Stimulated activated naive CD8-positive, alpha-beta T cell treated with anti-CD3 and anti-CD28 coated beads, Interleukin-15, Interleukin-2, amounts not matched to agents 100 U/mL and 50 U/mL, for 24 hours (primary cell): ENCODE results near the gene KLHL22.
A peak's percentile ranks its signal among the peaks of the same experiment; 100 is the strongest.
"Not testable (repeated sequence)": the region's sequence is repeated elsewhere in the genome, so short reads cannot be mapped to it uniquely, and the experiment has no call there.

Experiments used
- ATAC-seq: fragments of 150-1000 bp; cut with Tn5 transposase; one replicate; pipeline ENCODE4 v1.10.0; 2021
- DNase-seq: peaks from one replicate; pipeline ENCODE4 v3.0.0; 2021

The KLHL22 gene

DNA sequence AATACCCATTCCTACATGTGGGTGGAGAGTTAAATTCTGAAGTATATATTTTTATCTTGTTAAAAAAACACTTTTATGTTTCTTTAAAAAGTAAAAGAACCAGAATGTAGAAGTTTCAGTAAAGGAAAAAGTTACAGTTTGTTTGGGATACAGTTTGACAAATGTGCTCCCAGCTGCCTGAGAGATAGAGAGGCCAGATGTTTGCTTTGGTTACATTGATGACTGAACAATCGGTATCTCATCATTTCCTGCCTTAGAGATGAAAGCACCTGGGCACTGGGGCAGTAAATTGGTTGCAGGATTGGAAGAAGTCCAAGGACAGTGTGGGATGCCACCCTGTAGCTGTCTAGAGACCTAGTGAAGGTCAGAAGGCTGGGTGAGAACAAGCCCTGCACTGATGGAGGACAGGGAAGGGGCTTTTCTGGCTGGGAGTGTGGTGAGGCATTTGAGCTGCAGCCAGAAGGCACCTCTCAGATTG is 28.4 kb upstream of the KLHL22 start:
- ATAC-seq (peak; percentile 59), DNase-seq (peak; percentile 36)

DNA sequence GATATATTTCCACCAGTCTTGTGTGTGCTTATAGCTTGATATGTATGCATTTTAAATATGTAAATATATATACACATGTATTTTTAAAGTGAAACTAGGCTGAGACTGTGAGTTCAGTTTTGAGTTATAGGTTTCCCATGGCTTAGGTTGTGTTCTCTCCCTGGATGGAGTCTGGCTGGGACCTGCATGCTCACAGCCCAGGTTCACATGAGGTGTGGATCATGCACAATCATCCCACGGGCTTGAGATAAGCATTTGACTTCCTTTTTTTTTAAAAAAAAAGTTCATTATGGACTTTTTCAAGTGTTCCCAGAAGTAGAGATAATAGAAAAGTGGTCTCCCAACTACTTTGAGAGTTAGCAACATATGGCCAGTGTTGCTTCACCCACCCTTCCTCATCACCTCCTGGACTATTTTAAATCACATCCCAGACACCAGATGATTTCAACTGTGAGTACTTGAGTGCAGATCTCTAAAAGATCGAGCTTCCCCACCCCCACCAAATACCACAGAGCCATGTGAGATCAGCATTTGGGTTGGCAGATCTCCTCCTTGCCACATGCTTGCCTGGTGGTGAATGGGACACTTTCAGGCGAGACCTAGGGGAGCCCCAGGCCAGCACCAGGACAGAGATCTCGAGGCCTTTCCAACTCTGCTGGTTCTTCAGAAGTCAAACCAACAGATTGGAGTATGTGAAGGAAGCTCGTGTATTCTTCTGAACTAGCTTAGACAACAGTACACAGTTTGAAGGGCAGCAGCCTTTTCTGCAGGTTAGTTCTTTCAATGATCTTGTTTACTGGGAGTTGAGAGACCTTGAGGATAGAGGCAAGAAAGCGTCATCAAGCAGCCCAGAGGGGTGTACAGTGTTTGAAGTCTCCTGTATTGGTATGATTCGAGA is 27.7 kb upstream of the KLHL22 start:
- peak; percentile 48 for DNase-seq
- ATAC-seq: no peak

DNA sequence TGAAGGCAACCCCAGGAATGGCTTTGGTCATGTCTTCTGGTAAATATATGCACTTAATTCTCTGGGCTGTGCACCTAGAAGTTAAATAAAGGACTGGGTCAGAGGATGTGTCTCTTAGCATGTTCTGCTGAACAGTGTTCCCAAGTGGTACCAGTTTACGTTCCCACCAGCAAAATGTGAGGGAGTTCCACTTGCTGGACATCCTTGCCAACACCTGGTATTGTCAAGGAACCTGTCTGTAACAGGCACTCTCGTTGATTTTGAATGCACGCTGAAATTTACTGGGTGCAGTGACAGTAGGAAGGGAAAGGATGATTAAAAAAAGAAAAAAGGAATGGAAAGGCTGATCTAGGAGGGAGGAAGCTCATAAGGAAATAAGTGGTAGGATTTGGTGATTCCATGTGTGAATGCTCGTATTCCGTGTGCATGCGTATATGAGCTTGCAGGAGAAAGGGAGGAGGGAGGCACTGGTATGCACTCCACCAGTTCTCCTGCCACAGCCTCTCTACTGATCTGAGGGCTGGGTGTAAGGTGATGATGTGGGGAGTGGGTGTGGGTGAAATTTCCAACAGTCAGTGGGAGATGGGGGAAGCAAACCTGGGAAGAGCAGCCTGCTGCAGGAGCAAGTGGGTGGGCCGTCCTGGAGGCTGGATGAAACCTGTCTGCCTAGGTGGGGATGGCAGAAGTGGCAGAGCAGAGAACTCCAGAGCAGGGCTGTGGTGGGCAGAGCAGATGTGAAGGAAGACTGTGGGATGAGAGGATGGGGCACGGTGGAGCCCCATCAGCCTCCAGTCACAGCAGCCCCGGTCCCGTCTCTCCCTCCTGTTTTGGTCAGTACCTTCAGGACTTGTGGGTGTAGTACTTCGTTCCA is 26.8 kb upstream of the KLHL22 start:
- no peak for DNase-seq
- no peak for ATAC-seq

DNA sequence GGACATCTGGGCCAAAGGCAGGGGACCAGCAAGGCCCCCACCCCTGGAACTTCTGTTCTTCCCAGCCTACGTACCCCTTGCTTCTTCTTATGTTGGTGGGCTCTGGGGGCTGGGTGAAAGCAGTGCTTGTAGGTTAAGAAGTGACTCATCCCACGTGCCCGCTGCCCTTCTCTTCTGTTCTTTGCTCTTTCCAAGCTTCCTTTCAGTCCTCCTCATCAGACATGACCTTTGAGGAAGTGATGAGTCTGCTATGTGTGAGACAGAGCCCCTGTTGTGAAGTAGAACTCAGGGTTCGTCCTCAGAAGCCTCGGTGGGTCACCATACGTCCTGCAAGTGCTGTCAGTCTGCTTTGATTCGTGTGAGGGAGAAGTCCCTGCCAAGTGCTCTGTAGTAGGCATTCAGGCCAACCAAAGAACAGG is 24.5 kb upstream of the KLHL22 start:
- peak; percentile 92 for ATAC-seq
- DNase-seq: peak; percentile 60

DNA sequence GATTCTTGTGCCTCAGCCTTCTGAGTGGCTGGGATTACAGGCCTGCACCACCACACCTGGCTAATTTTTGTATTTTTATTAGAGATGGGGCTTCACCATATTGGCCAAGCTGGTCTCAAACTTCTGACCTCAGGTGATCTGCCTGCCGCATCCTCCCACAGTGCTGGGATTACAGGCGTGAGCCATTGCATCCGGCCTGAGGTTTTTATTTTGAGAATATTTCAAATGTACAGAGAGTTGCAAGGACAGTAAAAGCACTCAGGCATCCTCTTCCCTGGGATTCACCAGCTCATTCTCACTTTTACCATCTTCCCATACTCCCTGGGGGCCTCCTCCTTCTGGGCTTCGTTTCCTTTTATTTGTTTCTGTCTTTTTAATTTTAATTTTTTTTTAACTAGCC is 24.0 kb upstream of the KLHL22 start:
- ATAC-seq: no peak
- DNase-seq: no peak

DNA sequence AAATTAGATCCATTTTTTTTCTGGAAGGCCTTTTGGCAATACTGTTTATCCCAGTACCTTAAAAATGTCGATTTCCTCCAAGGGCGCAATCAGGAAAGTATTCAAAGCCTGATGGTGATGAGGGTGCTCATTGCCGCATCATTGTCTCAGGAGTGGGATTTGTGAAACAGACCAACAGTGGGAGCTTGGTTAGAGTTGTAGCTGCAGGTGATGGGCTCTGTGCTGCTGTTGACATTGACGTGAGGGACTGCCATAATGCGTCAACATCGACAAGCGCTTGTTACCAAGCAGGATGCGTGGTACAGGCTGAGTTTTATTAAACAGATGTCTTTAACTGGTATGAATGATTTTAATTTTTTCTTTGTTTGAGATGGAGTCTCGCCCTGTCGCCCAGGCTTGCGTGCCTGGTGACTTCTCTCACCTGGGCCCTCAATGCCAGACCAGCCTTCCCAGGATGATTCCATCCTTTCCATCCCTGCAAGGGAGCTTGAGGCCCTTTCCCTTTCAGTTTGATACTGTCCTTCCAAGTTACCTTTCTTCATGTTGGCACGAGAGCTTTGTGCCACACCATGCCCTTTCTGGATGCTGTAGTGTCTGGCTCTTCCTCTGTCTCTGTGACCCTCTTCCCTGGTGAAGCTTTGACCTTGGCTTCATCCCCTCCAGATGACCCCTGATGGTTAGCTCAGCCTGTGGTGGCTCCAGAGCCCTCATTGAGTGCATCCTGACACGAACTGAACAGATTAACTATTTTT is 22.4 kb upstream of the KLHL22 start:
- no peak for ATAC-seq
- DNase-seq: no peak

DNA sequence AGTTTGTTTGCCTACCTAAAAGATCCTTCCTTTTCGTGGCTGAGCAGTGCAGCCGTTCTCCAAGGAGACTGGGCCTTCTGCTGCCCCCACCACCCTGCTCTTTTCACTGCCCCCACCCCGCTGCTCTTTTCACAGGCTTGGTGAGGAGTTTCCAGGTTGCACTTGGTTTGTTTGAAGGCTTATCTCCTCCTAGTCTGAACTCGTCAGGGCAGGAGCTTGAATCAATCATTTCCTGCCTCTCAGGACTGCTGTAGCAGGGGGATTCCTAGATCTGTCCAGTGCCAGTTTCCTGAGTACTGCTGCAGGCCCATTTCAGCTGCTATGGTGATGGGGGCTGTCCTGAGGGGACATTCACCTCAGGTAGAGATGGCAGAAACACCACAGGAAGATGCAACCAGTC is 21.8 kb upstream of the KLHL22 start:
- no peak for ATAC-seq
- no peak for DNase-seq

DNA sequence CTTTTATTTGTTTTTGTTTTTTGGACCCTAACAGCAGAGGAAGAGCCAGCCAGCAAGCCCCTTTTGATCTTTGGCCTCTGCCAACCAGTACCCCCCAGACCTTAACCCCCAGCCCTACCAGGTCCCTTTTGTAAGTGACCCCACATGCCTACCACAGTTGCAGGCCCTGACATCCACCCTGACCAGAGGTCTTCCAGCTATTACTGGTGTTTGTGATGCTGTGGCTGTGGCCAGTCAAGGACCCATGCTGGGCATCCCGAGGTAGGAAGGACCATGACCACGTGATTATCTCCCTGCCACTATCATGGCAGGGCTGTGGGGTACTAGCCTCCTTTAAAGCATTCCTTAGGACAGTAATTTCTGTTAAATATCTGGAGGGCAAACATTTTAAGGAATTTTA is 20.8 kb upstream of the KLHL22 start:
- no peak for DNase-seq
- no peak for ATAC-seq

DNA sequence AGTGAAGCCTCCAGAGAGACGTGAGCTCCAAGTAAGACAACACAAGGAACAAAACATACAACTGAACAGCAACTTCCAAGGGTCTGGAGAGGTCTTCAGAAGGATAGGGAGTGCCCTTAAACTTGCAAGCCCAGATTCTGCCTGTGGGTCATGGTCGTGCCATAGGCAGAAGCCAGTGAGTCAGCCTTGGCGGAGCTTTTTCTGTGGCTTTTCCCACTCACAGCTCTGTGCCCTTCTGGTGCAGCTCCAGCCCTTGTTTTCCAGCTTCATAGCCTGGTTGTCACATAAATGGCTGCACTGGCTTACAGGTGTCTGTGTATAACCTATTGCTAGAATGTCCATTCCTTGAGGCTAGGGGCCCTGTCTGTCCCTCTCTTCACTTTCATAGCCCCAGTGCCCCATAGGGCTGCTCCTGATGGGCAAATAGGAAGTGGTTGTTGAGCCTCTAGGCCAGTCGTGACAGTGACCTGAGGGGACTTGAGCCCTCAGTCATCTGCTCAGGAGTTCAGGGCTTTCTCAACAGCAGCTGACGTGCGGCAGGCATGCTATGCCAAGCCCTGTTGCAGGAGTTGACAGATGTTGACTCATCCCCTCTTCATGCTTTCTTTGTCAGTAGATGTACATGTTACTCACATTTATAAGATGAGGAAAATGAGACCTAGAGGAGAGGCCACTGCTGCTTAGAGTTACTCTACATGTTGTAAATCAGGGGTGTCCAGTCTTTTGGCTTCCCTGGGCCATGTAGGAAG is 19.2 kb upstream of the KLHL22 start:
- DNase-seq (no peak), ATAC-seq (peak; percentile 50)

DNA sequence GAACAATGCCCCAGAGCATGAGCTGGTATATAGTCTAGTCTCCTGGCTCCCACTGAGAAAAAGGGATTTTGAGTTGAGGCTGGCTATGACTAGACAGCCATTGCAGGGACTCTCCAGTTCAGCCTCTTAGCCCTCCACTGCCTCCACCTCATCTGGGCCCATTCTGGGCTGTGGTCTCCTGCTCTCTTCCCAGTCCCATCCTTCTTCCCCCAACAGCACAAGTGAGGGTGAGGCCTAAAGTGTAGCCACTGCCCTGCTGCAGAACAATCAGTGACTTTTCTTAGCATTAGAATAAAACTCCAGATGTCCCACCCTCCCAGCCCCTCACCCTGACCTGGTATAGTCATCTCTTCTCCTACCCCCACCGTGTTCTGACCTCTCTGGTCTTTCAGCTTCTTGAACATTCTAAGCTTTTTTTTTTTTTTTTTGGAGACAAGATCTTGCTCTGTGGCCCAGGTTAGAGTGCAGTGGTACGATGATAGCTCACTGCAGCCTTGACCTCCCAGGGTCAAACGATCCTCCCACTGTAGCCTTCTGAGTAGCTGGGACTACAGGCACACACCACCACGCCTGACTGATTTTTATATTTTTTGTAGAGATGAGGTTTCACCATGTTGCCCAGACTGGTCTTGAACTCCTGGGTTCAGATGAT is 16.1 kb upstream of the KLHL22 start:
- no peak for DNase-seq
- no peak for ATAC-seq

DNA sequence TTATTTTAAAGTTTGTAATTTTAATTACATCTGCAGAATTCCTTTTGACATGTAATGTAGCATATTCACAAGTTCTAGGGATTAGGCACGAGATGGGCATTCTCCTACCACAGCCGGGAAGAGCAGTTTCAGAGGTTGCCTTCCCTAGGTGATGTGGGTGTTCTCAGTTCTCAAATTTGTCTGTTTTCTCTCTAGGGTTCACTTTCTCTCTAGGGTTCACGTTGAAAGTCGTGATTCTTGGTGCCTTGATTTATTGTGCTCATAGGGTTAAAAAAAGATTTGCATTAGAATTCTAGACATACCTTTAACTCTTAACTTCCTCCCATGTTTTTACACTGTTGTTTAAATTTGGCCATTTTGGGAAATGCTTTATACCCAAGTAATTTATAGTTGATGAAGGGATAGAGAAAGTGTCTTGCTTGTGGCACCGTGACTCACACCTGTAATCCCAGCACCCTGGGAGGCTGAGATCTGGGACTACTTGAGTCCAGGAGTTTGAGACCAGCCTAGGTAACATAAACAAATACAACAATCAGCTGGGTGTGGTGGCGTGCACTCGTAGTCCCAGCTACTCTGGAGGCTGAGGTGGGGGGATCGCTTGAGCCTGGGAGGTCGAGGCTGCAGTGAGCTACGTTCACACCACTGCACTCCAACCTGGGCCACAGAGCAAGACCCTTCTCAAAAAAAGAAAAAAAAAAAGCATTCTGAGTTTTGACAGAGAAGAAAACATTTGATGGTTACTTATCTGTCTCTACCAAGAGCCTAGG is 15.4 kb upstream of the KLHL22 start:
- DNase-seq: no peak
- no peak for ATAC-seq

DNA sequence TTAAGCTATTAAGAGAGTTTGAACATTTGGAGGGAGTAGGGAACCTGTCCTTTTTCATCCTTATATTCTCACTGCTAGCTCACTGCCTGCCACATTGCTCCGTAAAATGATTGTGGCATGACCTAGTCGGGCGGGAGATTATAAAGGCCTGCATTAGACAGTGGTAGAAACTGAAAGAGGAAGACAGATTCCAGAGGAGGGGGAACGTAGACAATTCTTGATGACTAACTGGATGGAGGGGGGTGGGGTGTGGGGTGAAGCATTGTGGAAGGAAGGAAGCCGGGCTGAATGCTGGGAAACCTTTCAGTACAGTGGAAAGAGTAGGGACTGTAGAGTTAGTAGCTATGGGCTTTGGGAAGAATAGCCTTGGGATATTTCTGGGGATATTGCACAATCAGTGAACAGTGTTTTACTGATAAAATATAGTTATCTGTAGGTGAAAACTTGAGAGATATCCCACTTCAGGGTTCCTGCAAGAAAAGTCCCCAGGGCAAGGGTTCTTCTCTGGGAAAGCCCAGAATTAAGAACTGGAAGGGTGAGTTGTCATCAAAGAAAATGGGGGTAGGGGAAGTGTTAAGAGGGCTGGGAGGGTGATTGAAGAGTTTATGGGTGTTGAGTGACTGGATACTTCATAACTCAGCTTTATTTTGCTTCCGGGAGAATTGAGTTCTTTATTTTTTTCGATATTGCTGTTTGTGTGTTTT is 13.9 kb upstream of the KLHL22 start:
- ATAC-seq (peak; percentile 60), DNase-seq (peak; percentile 63)

DNA sequence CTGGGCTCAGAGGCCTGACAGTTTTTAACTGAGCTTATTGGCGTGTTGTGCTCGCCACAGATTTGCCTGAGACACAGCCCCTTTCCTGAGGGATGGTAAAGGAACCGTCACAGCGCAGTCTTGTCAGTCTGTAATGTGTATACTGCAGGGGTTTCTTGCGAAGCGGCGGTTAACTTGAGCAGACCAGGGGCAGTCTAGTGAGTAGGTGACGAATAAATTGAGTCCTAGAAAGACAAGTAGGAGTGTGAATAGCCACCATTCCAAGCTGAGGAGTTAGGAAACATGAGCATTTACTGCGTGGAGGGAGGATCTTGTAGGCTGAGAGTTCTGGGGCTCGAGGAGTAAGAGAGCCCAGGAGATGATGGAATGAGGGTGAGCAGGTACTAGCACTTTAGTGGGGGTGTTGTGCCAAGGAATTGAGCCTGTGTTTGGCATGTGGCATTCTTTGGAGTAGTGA is 13.2 kb upstream of the KLHL22 start:
- DNase-seq: no peak
- ATAC-seq: no peak

DNA sequence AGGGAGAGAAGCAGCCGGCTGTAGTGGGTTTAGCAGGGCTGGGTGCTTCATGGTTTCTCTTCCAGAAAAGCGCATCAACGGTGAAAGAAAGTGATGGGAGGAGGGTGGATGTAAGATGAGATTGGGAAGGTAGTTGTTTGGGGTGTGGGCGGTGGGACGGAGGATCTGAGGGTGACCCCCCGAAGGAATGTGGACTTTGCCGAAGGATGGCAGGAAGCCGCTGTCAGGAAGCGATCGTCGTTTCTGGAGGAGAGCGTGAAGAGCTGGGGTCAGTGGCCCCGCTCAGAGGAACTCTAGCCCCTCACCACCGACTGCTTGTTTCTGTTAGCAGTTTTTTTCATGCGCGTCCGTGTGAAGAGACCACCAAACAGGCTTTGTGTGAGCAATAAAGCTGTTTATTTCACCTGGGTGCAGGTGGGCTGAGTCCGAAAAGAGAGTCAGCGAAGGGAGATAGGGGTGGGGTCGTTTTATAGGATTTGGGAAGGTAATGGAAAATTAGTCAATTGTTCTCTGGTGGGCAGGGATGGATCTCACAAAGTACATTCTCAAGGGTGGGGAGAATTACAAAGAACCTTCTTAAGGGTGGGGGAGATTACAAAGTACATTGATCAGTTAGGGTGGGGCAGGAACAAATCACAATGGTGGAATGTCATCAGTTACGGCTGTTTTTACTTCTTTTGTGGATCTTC is 12.6 kb upstream of the KLHL22 start:
- ATAC-seq, DNase-seq: not testable (repeated sequence)

DNA sequence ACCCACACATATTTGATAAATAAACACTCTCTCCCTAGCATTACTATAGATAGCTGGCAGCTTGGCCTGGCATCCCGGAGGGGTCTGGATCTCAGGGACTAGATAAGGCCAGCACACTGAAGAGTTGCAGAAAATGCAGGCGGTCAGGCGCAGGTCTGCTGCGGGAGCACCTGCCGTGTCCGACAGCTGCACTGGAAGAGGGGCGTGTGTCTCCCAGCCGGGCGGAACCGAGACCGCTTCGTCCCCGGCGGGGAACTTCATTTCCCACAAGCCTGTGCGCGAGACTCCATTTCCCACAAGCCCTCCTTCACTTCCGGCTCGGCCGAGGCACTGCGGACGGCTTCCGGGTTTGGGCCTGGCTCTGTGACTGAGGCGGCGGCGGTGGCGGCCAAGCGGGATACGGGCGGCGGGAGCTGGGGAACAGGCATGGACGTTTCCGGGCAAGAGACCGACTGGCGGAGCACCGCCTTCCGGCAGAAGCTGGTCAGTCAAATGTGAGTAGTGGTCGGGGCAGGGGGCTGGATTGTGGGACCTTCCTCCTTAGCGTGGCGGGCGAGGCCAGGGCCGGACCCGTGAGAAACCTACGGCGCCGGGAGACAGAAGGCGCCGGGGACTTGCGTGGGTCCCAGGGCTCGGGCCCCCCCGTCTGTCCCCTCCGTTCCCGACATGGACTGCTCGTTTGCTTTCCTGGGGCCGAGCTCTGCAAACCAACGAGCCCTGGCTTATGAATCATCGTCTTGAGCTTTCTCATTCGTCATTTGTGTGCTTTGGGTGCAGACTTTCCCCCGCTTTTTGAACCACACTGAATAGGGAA is 11.9 kb upstream of the KLHL22 start, which contains the start of gene MED15:
MED15 (plus strand) TSS at position 358 of the 814 bp plus-strand sequence; CDS start at position 427, 69 bp downstream.
- ATAC-seq (peak; percentile 87), DNase-seq (peak; percentile 92)

DNA sequence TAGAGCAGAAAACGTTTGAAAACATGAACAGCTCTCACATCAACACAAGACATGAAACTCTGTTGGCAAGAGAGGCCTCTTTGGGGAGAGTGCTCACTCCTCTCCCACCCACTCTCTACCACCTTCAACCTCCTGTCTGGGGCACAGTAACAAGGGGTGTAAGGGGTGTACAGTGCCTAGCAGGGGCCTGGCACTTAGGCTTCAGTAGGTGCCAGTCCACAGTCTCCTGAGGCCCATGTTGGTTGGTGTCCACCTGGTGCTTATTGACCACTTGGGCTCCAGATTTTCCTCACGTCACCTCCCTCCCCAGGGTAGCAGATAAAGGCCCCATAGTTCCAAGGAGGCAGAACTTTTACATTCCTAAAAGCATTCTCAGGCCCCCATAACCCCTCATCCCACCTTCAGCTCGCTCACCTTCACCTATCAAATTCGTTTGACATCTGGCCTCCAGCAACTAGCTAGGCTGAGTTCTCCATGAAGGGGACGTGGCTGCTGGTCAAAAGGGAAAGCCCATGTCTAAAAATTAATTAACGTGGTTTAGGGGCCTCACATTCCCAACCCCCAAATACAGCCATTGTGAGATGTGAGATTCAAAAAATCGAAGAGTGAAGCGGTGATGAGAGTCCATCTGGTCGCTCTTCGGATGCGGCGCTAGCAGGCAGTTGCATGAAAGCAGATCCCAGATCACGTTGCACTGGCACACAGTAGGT is 11.1 kb upstream of the KLHL22 start:
- no peak for ATAC-seq
- DNase-seq: no peak

DNA sequence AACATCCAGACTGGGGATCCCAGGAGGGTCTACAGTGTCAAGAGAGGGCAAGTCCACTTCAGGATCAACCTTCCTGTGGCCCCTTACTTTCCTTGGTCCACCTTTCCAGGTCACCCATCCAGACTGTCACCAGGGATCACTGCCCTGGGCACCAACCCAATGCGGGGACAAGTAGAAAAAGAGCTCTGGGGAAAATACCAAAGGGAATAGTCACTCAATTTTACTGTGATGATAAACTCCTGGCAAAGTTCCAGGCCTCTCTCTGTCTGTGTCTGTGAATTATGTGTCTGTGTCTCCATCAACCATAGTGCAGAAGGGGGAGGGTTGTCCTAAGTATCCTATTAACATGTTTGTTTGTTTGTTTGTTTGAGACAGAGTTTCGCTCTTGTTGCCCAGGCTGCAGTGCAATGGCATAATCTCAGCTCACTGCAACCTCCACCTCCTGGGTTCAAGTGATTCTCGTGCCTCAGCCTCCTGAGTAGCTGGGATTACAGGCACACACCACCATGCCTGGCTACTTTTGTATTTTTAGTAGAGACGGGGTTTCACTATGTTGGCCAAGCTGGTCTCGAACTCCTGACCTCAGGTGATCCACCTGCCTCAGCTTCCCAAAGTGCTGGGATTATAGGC is 8.8 kb upstream of the KLHL22 start:
- not testable (repeated sequence) for ATAC-seq, DNase-seq
